Fibroblast of mammary gland (primary cell): ENCODE data around the gene IMMT.

ENCODE experiments used
- DNase-seq: peaks from one replicate; pipeline ENCODE4 v3.0.0-alpha.2; 2010; ENCODE audit warnings: low read depth
- H3K4me3 ChIP-seq: 2 replicates; pipeline ENCODE4 v1.5.1; 2011; ENCODE audit warnings: low read depth, mild to moderate bottlenecking, low read length, moderate library complexity; ENCODE audit not compliant: control insufficient read depth
- CTCF ChIP-seq: conservative IDR thresholded peaks from 2 replicates; pipeline ENCODE4 v1.5.1; 2011; ENCODE audit warnings: low read depth, low read length, inconsistent platforms; ENCODE audit not compliant: control insufficient read depth, insufficient read depth

The IMMT gene

GRCh38 chr2:86226636-86227520 is 31.6 kb upstream of the IMMT start:
- no peak for TF ChIP-seq CTCF
- DNase-seq = no peak
- H3K4me3 ChIP-seq = no peak overlapping the region

DNA sequence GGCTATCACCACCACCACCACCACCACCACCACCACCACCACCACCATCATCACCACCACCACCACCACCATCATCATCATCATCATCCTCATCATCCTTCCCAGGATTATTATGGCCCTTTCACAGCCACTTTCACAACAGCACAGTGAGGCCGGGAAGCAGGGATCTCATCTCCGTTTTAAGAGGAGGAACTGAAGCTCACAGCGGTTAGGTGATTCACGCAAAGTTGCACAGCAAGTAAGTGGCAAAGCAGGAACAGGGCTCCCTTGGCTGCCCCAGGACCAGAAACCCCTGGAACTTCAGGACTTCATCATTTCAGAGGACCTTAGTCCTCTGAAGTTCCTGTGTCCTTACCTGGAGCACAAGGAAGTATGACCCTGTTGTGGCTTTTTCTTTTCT is 30.8 kb upstream of the IMMT start:
- no peak for DNase-seq
- no peak for TF ChIP-seq CTCF
- no peak overlapping the region for H3K4me3 ChIP-seq

DNA sequence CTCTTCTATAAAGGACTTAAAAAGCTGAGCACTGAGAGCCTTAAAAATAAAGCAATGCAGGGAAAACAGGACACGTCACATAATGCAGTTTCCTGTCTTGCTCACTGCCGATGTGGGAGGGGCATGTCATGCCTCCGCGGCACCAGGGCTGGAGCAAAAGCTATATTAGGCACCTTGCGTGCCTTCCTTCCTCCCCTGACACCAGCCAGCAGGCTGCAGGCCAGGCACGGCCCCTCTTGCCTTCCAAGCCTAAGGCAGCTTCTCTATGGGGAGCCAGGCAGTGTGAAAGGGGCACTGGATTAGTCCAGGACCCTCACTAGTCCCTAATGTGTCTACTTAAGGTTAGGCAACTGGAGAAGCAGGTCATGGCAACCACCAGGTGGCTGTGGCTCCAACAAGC is 30.3 kb upstream of the IMMT start:
- no peak for DNase-seq
- H3K4me3 ChIP-seq = no peak overlapping the region
- TF ChIP-seq CTCF = no peak

GRCh38 chr2:86224645-86225355 is 29.5 kb upstream of the IMMT start:
- DNase-seq = no peak
- no peak overlapping the region for H3K4me3 ChIP-seq
- TF ChIP-seq CTCF = no peak

- DNase-seq = no peak
- no peak for TF ChIP-seq CTCF
- no peak overlapping the region for H3K4me3 ChIP-seq
These were observed 28.8 kb upstream of the IMMT start for GRCh38 chr2:86223927-86224560.

GRCh38 chr2:86223140-86223926 is 28.1 kb upstream of the IMMT start:
- H3K4me3 ChIP-seq = no peak overlapping the region
- no peak for TF ChIP-seq CTCF
- DNase-seq = peak; percentile 56
